Ramos (cell line): ENCODE results near the gene PTGDS.

Source experiments
- in situ Hi-C: fragments of 300-500 bp; cut with MboI; formaldehyde crosslinking; loops from one replicate; pipeline ENCODE4 v1.14.3; 2022; ENCODE audit warnings: low sequenced_read_pairs; ENCODE audit not compliant: unreplicated experiment

Gene PTGDS

GRCh38 chr9:136971746-136972145, 5.6 kb upstream of the PTGDS start:
- in situ Hi-C loops, result no loop called here

GRCh38 chr9:136972335-136972734, 5.0 kb upstream of the PTGDS start:
- in situ Hi-C loops, result no loop called here

- in situ Hi-C loops, result no loop called here
Observed at GRCh38 chr9:136972743-136973142, 4.6 kb upstream of the PTGDS start.

GRCh38 chr9:136973618-136974617, 3.4 kb upstream of the PTGDS start:
- in situ Hi-C loops, result no loop called here

GRCh38 chr9:136974817-136975535, 2.3 kb upstream of the PTGDS start:
- in situ Hi-C loops, result no loop called here

- in situ Hi-C loops, result no loop called here
Observed at GRCh38 chr9:136975644-136976043, 1.7 kb upstream of the PTGDS start.

GRCh38 chr9:136977649-136978072, 357 bp downstream of the PTGDS start:
- in situ Hi-C loops, result no loop called here

GRCh38 chr9:136978073-136978864, 965 bp downstream of the PTGDS start:
- in situ Hi-C loops, result no loop called here

GRCh38 chr9:136978865-136979544, 1.7 kb downstream of the PTGDS start:
- in situ Hi-C loops, result no loop called here

GRCh38 chr9:136979769-136980587, 2.7 kb downstream of the PTGDS start:
- in situ Hi-C loops, result no loop called here

- in situ Hi-C loops, result no loop called here
Observed at GRCh38 chr9:136980669-136981478, 3.6 kb downstream of the PTGDS start.

GRCh38 chr9:136981588-136982231, 4.4 kb downstream of the PTGDS start:
- in situ Hi-C loops, result no loop called here

GRCh38 chr9:136982232-136983051, 5.1 kb downstream of the PTGDS start, which contains the start of gene LCNL1:
Gene LCNL1, plus strand, starts transcription at chr9:136982993. Its CDS starts 594 bp downstream, at chr9:136983587.
- in situ Hi-C loops, result no loop called here

GRCh38 chr9:136983167-136983566, 5.9 kb downstream of the PTGDS start:
- in situ Hi-C loops, result no loop called here

GRCh38 chr9:136983656-136984314, 6.5 kb downstream of the PTGDS start:
- in situ Hi-C loops, result no loop called here

GRCh38 chr9:136984464-136985026, 7.2 kb downstream of the PTGDS start:
- in situ Hi-C loops, result no loop called here
